Activated naive CD4-positive, alpha-beta T cell treated with Interleukin-2 at 50 U/mL for 16 hours (primary cell): ENCODE measurements around the gene FMN1.
"Not testable (repeated sequence)": the region's sequence is repeated elsewhere in the genome, so short reads cannot be mapped to it uniquely, and the experiment has no call there.

Experiments used
- DNase-seq: peaks from one replicate; pipeline ENCODE4 v3.0.0-alpha.2; 2020

The FMN1 gene

DNA sequence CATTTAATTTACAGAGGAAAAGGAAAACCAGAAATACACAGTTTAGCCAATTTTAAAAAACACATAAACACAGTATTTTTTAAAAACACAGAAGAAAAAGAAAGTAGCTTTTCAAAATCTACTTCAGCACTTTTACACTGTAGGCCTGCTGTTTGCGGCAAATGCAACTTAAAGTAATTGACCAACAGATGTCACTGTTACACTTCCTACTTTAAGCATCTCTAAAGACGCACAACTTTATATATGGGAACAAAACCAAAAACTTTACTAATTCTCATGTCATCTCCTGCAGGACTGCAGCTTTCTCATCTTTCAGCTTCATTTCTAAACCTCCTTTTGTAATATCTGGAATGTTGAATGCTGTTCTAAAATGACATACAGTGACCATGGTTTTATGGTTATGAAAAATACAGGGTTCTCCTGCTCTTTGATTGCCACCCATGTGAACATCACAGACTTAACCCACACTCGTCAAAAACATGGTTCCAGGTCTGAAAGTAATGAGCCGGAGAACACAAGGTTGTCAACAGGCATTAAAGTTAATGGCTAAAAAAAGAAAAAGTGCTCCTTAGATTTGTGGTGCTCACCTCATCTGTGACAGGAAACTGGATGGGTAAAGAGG, 107.9 kb downstream of the FMN1 start:
- no peak for DNase-seq

DNA sequence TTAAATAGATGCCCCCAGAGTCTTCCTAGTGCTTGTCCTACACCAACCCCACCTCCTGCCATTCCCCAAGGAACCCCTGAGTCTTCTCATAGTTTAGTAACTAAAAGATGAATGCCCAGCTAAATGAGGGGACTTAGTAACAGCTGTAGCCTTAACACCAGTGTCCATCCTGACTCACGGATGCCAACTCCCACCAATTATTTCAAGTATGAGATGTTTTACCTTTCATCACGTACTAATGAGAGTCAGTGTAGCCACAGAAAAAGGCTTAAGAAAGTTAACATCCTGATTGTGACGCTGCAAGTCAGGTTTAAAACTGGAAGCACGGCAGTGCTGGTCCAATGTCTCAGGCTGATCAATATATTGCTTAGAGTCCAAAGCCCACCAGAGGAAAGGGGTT, 109.9 kb downstream of the FMN1 start:
- DNase-seq, result no peak

DNA sequence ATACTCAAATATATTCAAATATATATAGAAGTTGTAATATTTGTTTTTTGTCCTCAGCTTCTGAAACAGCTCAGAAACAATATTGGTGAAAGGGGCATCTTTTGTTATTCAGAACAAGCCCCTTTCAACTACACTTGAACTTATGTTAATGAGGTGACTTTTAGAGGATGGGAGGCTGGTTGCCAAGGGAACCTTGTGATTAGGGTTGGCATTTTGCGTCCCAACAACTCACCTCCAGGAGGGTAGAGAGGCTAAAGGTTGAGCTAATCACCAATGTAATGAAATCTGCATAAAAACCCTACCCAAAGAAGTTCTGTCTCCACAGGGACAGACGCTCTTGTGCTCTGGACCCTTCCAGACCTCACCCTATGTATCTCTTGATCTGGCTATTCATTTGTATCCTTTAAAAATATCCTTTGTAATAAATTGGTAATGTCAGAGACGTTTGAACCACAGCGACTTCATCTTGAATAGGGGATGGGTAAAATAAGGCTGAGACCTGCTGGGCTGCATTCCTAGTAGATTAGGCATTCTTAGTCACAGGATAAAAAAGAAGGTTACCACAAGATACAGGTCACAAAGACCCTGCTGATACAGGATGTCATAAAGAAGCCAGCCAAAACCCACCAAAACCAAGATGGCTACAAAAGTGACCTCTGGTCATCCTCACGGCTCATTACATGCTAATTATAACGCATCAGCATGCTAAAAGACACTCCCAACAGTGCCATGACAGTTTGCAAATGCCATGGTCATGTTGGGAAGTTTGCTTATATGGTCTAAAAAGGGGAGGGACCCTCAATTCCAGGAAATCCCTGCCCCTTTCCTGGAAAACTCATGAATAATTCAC, 111.1 kb downstream of the FMN1 start:
- no peak for DNase-seq

DNA sequence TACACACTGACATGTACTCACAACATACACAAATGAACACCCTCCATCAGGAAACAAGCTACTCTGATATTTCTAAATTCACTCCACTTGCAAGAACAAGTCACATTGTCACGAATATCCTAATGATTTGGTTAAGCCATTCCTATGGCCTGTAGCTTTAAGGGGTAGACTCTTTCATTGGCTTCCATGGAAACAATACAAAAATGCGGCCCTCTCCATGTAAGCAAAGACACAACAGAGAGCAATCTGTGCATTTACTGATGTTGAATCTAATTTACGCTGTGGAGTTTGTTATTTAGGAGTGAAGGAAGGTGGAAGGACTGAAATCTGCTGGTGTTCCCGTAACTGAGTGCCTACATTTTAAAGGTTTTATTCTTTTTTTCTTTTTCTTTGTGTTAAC, 114.5 kb downstream of the FMN1 start:
- no peak for DNase-seq

DNA sequence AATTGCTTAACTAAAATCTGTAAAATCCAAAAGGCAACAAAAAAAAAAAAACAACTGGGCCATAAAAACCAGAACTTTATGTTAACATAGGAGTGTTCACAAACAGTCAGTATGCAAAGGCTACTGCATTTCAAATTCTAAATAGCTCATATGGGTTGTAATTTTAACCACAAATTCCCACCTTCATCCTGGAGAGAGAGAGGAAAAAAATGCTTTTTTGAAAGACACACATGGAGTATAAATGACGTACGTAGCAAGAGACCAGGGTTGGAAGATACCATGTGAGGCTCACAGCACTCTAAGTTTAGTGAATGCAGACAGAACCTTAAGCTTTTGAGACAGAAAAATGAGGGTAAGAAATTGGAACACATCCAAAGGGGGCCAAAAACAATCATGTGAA, 115.9 kb downstream of the FMN1 start:
- DNase-seq, result no peak

DNA sequence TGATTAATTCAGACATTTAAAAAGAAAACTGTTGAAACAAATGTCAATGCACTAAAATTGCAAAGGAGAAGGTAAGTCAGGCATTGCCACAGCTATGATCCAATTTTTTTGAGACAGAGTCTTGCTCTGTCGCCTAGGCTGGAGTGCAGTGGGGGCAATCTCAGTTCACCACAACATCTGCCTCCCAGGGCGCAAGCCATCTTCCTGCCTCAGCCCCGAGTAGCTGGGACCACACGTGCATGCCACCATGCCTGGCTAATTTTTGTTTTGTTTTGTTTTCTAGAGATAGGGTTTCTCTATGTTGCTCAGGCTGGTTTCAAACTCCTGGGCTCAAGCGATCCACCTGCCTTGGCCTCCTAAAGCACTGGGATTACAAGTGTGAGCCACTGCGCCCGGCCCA, 117.6 kb downstream of the FMN1 start:
- no peak for DNase-seq

DNA sequence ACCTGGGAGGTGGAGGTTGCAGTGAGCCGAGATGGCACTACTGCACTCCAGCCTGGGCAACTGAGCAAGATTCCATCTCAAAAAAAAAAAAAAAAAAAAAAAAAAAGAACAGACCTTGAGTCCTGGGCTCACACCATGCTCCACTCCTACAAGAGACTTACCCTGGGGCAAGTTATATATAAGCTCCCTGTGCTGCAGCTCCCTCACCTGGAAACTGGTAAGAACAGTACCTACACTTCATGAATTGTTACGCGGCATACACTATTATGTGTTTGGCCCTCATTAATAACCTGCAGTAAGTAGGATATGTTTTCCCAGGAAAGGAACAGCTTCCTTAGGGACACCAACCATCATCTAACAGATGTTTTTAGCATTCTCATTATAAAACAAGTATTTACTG, 119.6 kb downstream of the FMN1 start:
- DNase-seq, result no peak

DNA sequence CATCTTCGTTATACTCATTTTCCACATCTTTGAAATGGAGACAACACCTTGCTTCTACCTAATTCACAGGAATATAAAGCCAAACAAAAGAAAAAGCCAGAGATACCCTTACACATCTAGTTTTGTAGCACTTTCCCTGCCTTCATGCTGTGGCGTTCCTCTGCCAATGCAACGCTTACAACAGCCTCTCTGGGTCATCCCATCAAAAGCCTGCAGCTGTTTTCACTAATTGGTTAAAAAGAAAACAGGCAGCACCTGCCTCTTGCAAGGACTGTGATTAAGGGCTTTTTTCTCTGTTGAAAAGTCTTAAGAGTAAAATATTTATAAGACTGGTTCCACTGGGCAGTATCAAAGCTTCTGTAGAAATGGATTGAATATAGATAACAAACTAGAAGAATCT, 120.3 kb downstream of the FMN1 start:
- DNase-seq, result no peak

DNA sequence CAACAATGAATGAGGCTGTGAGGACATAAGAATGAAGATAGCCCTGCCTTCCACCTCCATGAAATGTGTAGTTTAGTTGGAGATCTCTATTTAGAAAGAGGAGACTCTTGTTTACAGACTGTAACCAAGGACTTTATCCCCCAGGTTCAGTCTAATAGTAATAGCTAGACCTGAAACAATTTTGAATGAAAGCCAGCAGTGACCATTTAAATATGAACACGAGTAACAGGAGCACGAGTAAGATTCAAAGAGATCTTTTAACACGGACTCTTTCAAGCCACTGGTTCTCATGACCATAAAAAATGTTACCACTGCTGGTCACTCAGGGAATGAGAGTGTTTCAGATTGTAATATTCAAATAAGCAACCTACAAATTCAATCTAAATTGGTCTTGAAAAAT, 123.1 kb downstream of the FMN1 start:
- no peak for DNase-seq

DNA sequence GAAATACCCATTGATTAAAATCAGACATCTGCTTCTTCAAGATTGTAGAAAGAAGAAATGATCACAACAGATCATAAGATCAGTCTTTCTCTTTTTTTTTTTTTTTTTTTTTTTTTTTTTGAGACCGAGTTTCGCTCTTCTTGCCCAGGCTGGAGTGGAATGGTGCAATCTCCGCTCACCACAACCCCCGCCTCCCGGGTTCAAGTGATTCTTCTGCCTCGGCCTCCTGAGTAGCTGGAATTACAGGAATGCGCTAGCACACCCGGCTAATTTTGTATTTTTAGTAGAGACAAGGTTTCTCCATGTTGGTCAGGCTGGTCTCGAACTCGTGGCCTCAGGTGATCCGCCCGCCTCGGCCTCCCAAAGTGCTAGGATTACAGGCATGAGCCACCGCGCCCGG, 124.6 kb downstream of the FMN1 start:
- DNase-seq, result not testable (repeated sequence)

DNA sequence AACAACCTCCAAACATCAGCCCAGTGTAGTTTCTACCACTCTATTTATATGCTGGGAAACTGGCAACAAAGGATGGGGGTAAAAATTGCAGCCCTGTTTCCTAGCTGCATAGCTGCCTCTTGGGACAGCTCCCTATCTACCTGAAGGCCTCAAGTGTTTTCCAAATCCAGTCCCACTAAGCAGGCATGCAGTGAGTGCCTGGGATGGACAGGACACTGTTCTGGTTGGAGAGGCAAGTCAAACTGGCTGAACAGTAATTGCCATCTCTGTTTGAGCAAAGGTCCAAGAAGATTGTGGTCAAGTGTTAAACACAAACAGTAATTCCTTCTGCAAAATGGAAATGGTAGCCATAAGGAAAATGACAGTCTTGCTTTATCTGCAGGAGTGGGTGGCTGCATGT, 125.4 kb downstream of the FMN1 start:
- no peak for DNase-seq

DNA sequence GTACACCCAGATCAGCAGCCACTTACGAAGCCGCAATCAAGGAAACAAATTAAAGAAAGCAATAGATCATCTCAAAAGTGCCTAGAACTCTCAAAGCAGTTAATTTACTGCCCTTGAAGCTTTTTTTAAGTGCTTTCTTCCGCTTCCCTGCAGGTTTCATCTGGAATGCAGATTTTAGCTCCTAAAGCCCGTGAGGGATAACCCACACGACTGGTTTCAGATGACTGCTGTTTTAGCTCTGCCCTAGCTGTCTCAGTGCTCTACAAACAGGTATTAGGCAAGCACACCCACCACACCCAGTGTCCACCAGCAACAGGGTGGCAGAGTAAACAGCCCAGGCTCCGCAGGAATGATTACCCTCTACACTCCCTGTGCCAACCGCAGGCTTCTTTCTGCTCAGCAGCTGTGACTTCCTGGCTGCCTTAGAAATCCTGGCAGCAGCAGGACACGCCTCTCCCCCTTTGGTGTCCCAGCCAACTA, 126.0 kb downstream of the FMN1 start:
- no peak for DNase-seq

DNA sequence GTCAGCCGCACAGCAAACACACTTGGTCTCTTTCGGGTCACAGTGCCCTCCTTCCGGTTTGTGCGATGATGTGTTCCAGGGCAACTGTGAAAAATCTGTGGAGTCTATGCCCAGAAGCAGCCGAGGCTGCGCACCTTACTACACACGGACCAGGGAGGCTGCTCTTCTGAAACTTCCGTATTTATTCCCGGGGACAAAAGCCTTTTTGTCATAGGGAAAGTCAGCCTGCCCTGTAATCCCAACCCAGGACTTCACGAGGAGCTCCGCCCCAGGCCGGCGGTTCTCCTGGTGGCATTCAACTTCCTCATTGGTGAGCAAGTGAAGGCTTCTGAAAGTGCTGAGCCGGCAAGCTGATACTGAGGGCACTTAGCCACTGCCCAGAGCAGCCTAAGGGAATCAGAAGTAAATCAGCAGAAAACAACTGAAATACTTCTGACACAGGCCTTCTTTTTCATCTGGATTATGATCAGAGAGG, 126.5 kb downstream of the FMN1 start:
- no peak for DNase-seq

DNA sequence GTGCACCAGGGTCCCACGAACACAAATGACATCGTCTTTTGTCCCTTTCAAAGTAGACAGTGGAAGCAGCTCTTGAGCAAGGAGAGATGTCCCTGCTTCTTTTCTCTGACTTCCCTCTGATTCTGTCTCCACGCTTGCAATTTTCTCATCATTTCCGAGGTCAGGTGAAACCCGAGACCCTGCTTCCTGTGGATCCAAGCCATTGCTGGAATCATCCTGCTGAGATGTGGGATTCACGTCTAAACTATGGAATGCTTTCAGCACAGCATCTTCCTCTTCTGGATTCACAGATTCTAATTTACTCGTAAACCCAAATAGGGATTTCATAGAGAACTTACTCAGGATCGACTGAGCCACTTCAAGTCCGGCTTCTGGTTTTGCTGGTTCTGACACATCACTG, 127.1 kb downstream of the FMN1 start:
- DNase-seq, result no peak

DNA sequence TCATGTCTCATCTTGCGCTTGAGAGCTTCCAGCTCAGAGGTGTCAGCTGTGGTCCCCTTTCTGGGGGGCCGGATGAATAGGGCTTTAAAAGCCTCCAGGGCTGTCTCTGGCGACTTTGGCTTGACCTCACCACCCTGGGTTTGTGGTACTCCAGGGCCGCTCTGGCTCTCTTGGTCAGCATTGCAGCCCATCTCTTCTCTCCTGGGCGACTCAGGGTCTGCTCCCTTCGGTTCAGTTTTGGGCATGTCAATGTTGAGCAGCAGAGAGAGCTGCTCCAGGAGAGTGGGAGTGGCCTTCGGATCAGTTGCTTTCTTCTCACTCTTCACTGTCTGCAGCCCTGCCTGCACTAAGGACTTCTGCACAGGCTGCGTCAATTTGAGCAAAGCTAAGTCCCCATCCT, 127.9 kb downstream of the FMN1 start:
- no peak for DNase-seq

DNA sequence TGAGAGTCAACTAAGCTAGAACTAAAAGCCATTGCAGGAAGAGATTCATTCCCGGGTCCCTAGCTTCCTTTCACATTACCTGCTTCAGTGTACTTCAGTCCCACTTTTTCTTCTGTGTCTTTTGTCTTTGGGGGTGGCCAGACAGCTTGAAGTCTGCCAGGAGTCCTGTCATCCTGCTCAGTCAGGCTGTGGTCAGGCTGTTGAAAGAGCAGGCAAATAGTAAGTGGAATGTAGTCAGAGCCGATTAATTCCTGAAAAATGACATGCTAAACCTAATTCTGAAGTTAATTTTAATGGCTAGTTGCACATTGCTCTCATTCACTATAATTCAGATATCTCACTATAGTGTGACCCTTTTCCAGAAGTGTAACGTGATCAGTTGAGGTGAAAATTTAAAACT, 129.6 kb downstream of the FMN1 start:
- no peak for DNase-seq

DNA sequence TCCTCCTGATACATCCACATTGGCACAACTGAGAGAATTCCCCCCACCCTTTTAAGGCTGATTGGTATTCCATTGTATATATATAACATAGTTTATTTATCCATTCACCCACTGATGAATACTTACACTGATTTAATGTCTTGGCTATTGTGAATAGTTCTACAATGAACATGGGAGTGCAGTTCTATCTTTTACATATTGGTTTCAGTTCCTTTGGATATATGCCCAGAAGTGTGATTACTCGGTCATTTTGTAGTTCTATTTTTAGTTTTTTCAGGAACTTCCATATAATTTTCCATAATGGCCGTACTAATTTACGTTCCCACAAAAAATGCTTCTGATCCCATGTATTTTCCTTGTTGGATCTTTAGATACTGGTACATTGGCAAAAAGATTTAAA, 135.3 kb downstream of the FMN1 start:
- no peak for DNase-seq

DNA sequence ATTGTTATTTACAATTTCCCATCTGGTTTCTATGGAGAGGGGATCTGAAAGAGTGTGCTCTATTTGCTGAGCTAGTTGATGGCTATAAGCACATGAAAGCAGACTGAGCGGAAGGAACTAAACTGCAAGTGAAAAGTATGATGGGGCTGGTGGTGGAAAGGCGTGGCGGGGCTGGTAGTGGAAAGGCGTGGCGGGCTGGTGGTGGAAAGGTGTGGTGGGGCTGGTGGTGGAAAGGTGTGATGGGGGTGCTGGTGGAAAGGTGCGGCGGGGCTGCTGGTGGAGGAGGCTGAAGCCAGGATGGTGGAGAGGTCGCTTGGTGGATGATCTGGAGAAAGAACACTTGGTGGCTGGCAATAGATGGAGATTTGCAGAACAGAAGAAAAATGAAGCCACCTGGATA, 136.7 kb downstream of the FMN1 start:
- DNase-seq, result no peak

DNA sequence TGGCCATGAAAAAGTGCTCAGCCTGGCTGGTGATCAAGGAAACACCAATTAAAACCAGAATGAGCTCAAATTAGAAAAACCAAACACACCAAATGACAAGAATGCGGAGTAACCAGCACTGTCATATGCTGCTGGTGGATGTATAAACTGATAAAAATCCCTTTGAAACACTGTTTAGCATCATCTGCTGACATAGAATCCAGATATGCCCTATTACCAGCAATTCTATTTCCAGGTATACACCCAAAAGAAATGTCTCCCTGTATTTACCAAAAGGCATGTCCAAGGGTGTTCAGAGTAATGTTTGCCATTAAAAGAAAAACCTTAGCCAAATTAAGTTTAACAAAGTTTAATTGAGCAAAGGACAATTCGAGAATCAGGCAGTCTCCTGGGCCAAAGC, 138.6 kb downstream of the FMN1 start:
- no peak for DNase-seq

DNA sequence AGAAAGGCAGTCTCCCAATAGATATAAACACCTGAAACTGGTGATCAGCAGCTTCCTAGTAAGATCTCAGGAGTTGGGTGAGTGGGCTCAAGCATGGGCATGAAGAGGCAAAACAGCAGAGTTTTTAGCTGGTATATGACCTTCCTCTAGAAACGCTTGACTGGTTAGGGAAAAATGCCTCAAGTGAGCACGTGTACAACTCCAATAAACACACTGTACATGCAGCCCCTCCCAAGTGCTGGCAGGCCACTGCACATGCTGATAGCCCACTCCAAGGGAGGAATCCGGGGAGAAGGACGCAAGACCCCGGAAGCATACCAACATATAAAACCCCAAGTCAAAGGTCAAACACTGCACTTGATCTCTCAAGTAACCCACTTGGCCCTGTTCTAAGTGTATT, 143.0 kb downstream of the FMN1 start:
- no peak for DNase-seq

DNA sequence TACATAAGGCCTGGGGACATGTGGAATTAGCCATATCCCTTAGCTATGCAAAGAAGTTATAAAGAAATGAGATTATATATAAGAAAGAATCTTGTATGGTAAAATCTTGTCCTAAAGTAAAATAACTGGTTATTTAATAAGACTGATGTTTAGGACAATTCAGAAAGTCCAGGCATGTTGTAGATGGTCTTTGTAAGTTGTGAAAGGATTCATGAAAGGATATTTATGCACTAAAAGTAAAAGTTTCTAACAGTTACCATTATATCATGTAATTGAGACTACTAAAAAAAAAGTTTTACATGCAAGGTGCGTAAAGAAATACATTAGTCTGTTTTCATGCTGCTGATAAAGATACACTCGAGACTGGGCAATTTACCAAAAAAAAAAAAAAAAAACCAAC, 146.3 kb downstream of the FMN1 start:
- no peak for DNase-seq

DNA sequence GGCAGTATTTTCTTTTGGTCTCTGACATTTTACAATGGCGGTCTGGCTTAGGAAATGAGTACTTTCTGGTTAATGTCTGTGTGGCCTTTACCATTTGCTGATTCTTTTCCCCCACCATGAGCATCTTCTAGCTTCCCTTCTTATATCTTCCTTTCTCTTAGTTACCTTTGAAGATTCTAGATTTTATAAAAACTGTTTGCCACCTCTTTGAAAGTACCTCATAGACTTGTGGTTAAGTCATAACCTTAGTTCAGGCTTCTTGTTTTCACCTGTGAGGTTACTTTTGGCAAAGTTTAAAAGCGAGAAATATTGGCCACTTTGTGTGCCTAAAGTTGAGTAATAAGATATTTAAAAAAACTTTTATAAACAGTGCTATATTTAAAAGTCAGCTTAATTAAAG, 147.4 kb downstream of the FMN1 start:
- DNase-seq, result no peak

DNA sequence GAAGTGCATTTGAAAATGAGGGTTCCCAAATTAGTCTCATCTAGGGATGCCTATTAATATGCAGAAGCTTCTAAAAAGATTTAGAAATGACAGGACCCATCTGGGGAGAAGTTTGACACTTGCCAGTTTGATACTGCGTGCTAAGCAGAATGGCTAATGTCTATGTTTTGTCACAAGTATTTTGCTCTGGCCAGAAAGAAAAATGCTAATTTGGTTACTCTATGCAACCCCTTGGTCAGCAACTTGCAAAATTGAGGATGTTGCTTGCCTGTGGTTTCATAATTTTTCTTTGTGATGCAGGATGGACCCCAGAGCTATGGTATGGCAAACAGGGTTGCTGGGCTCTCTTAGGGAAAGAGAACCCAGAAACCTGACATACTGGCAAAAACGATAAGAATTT, 148.2 kb downstream of the FMN1 start:
- DNase-seq, result no peak

DNA sequence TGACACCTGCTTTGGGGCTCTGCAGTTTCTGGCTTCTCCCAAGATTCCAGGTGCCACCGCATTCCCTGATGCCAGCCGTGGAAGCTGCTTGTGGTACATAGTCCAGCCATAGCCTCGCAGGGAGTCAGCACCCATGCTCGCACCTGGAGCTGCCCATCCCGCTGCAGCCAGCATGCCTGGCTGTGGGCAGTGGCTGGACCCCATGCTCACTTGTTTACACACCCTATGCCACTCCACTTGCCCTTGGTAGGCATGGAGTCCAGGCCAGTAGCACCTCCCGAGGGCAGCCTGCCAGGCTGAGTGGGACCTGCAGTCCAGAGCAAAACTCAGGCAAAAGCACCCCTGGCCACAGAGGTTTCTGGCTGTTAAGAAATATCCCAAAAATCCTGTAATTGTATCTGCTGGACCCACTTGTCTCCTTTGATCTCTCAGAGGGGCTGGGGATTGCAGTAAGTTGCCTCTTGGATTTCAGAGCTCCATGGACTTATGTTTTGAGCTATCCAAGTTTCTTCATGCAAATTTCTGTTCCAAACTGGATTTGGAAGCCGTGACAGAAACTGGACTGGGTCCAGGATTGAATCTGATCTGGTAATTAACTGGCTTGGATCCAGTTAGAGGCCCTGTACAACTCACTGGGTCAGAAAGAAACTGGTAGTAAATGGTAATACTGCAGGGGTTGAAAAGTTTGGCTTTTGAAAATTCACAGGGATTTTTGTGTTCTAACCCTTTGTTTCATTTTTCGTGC, 149.3 kb downstream of the FMN1 start:
- no peak for DNase-seq
